GM10266 (cell line): ENCODE results near the gene BICDL2.
"Not testable (repeated sequence)": the region's sequence is repeated elsewhere in the genome, so short reads cannot be mapped to it uniquely, and the experiment has no call there.

Source experiments
- DNase-seq: peaks from one replicate; pipeline ENCODE4 v3.0.0; 2012; ENCODE audit errors: extremely low spot score
- TF ChIP-seq, protein P1 (sequence below): IDR thresholded peaks from 2 replicates; pipeline ENCODE4 v1.5.1; 2012; ENCODE audit warnings: mild to moderate bottlenecking, low read depth; ENCODE audit not compliant: control insufficient read depth, insufficient read depth; ENCODE audit errors: missing control alignments

BICDL2 gene

GRCh38 chr16:3054965-3055733, 18.4 kb upstream of the BICDL2 start:
- TF ChIP-seq, protein P1, sequence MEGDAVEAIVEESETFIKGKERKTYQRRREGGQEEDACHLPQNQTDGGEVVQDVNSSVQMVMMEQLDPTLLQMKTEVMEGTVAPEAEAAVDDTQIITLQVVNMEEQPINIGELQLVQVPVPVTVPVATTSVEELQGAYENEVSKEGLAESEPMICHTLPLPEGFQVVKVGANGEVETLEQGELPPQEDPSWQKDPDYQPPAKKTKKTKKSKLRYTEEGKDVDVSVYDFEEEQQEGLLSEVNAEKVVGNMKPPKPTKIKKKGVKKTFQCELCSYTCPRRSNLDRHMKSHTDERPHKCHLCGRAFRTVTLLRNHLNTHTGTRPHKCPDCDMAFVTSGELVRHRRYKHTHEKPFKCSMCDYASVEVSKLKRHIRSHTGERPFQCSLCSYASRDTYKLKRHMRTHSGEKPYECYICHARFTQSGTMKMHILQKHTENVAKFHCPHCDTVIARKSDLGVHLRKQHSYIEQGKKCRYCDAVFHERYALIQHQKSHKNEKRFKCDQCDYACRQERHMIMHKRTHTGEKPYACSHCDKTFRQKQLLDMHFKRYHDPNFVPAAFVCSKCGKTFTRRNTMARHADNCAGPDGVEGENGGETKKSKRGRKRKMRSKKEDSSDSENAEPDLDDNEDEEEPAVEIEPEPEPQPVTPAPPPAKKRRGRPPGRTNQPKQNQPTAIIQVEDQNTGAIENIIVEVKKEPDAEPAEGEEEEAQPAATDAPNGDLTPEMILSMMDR, result no peak

GRCh38 chr16:3053330-3053710, 16.6 kb upstream of the BICDL2 start:
- DNase-seq, result not testable (repeated sequence)

More at GRCh38 chr16:3054965-3055733, 18.4 kb upstream of the BICDL2 start:
- no peak for DNase-seq

DNA sequence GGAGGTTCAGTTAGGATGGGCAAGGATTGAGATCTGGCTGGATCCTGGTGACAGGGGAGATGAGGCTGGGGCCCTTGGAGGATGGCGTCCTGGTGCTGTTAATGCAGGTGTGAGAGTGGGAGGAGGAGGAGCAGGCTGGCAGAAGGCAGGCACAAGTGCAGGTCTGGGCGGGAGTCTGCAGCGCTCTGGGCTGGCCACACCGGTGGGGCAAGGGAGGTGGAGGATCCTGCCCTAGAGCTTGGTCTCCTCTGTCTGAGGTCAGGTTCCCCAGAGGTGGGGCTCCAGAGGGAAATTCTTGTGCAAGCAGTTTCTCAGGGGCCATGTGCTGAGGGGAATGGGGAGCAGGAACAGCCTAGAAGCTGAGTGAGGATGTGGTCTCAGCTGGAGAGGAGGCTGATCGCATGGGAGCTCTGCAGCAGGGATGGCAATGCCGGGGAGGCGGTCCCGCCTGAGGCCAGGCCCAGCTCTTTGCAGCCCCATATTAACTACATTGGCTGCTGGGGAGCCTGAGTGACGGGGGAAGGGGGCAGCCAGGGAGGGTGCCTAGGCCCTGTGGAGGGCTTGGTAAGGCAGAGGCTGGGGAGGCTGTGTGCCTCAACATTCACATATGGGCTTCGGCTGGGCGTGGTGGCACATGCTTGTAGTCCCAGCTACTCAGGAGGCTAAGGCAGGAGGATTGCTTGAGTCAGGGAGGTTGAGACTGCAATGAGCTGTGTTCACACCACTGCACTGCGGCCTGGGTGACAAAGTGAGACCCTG, 16.0 kb upstream of the BICDL2 start:
- not testable (repeated sequence) for DNase-seq

GRCh38 chr16:3051494-3051893, 14.8 kb upstream of the BICDL2 start:
- no peak for DNase-seq
- TF ChIP-seq, protein P1, result no peak

- no peak for DNase-seq
- TF ChIP-seq, protein P1, result no peak
Observed at GRCh38 chr16:3051009-3051408, 14.3 kb upstream of the BICDL2 start.

DNA sequence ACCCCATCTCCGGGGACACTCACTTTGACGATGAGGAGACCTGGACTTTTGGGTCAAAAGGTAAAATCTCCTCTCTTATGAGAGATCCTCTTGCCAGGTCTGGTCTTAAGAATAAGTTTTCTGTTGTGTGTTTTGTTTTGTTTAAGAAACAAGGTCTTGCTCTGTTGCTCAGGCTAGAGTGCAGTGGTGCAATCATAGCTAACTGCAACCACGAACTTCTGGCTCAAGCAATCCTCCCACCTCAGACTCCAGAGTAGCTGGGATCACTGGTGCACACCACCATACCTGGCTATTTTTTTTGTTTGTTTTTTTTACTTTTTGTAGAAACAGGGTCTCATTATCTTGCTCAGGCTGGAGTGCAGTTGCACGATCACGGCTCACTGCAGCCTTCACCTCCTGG, 13.7 kb upstream of the BICDL2 start:
- TF ChIP-seq, protein P1, result no peak
- no peak for DNase-seq

GRCh38 chr16:3049921-3050481, 13.3 kb upstream of the BICDL2 start:
- TF ChIP-seq, protein P1, result no peak
- DNase-seq, result no peak

DNA sequence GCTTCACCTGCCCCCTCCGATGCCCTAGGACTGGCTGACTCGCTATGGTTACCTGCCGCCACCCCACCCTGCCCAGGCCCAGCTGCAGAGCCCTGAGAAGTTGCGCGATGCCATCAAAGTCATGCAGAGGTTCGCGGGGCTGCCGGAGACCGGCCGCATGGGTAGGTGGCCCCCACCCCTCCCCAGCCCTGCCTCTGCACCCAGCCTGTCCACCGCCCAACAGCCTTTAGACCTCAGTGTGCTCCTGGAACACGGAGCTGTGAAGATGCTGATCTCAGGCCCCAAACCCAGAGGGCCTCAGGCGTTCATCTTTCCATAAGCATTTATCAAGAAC, 10.6 kb upstream of the BICDL2 start:
- TF ChIP-seq, protein P1, result no peak
- no peak for DNase-seq
